Measurements from ENCODE around the gene PMPCA.

GRCh38 chr9:136387217-136387616 is 23.2 kb upstream of the PMPCA start:
- no peak for TF ChIP-seq CTCF (IDR thresholded peaks at IDR 0.05)
- no peak for TF ChIP-seq POLR2A (IDR thresholded peaks at IDR 0.05)
